Breast epithelium (tissue), 3 donors: ENCODE data around the gene METTL1.

Source experiments
- CTCF ChIP-seq, 3 donors: fragments of 450-650 bp; IDR thresholded peaks; one replicate each; pipeline ENCODE4 v1.5.1; 2016 to 2017; ENCODE audit warnings: antibody characterized with exemption in 3 of 3, mild to moderate bottlenecking in 3 of 3, moderate library complexity in 3 of 3
- POLR2A ChIP-seq: fragments of 450-650 bp; IDR thresholded peaks from one replicate; pipeline ENCODE4 v1.6.1; 2016; ENCODE audit warnings: antibody characterized with exemption, mild to moderate bottlenecking, moderate library complexity
- POLR2AphosphoS5 ChIP-seq, 3 donors: sonication (generic); formaldehyde crosslinking; IDR thresholded peaks; one replicate each; pipeline ENCODE4 v1.6.1; 2017; ENCODE audit warnings: antibody characterized with exemption in 3 of 3

DNA sequence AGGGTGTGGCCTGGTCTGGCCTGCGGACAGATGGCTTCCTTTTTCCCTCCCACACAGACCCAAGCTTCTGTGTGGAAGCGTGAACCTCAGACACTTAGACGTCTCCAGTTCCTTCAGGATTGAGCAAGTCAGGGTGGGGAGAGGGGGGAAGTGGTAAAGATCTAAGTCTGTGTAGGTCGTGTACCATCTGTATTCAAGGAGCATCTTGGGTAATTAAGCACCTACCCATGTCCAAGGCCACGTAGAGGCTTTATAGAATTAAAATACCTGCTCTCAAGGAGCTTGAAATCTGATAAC, 44.9 kb upstream of the METTL1 start:
- no peak for TF ChIP-seq CTCF (IDR thresholded peaks at IDR 0.05)
- TF ChIP-seq POLR2A: no peak
- no peak for TF ChIP-seq POLR2AphosphoS5 (IDR thresholded peaks at IDR 0.05)
